Osteoblast (primary cell): ENCODE data around the gene ATP8A1. TPM values are rescaled to one million over a fixed set of nuclear protein-coding genes. Genes with fewer than 3 reads are reported as not detected.
"Not testable (repeated sequence)": the region's sequence is repeated elsewhere in the genome, so short reads cannot be mapped to it uniquely, and the experiment has no call there.

Experiments
- DNase-seq: peaks from one replicate; pipeline ENCODE4 v3.0.0; 2011; ENCODE audit warnings: low spot score, mixed read lengths; ENCODE audit not compliant: insufficient read length; ENCODE audit errors: missing footprints
- H2AFZ ChIP-seq: 2 replicates; pipeline ENCODE4 v1.6.0; 2011; ENCODE audit warnings: mild to moderate bottlenecking, low read length
- H3K27ac ChIP-seq: 2 replicates; pipeline ENCODE4 v1.5.1; 2011; ENCODE audit warnings: mild to moderate bottlenecking, low read depth, low read length, moderate library complexity
- H3K27me3 ChIP-seq: 2 replicates; pipeline ENCODE4 v1.6.0; 2012; ENCODE audit warnings: mild to moderate bottlenecking, control low read depth, inconsistent platforms, low read length, moderate library complexity; ENCODE audit not compliant: insufficient read depth
- H3K36me3 ChIP-seq: 2 replicates; pipeline ENCODE4 v1.5.1; 2011; ENCODE audit warnings: mild to moderate bottlenecking, low read length, control low read depth, moderate library complexity; ENCODE audit not compliant: insufficient read depth
- H3K4me1 ChIP-seq: 2 replicates; pipeline ENCODE4 v1.5.1; 2011; ENCODE audit warnings: mild to moderate bottlenecking, low read length, control low read depth, moderate library complexity; ENCODE audit not compliant: insufficient read depth
- H3K4me2 ChIP-seq: 2 replicates; pipeline ENCODE4 v1.6.0; 2011; ENCODE audit warnings: mild to moderate bottlenecking, low read length; ENCODE audit not compliant: insufficient read depth
- H3K4me3 ChIP-seq: fragments of 200-600 bp; sonication (generic); 3 replicates; pipeline ENCODE4 v1.5.1; 2012; ENCODE audit warnings: mild to moderate bottlenecking, low read length, inconsistent platforms; ENCODE audit not compliant: insufficient read depth
- H3K79me2 ChIP-seq: 2 replicates; pipeline ENCODE4 v1.6.0; 2012; ENCODE audit warnings: mild to moderate bottlenecking, low read length, control low read depth, inconsistent platforms; ENCODE audit not compliant: insufficient read depth
- H3K9me3 ChIP-seq: 2 replicates; pipeline ENCODE4 v1.5.1; 2011; ENCODE audit warnings: low read depth, low read length, control low read depth
- H4K20me1 ChIP-seq: 2 replicates; pipeline ENCODE4 v1.6.0; 2012; ENCODE audit warnings: mild to moderate bottlenecking, low read length, control low read depth; ENCODE audit not compliant: insufficient read depth
- total RNA-seq: library from RNA; depleted of rRNA; stranded (reverse); fragments of >200 nt; gene quantifications from 2 replicates; pipeline ENCODE4 v1.2.3, GENCODE V29; 2012
- TF ChIP-seq, protein P1 (sequence below): IDR thresholded peaks from 2 replicates; pipeline ENCODE4 v1.5.1; 2011; ENCODE audit warnings: mild to moderate bottlenecking, low read depth, low read length, moderate library complexity; ENCODE audit errors: extremely low read depth

ATP8A1 gene
- total RNA-seq, 1 donor = 2.5 TPM

- Histone ChIP-seq H3K4me2 (no peak overlapping the region), H3K79me2 (no peaks in the 10 kb centered on the region), H2AFZ (no peak overlapping the region), H3K36me3 (no peaks in the 10 kb centered on the region), H4K20me1 (no peaks in the 10 kb centered on the region), H3K27ac (no peak overlapping the region), H3K27me3 (no peaks in the 10 kb centered on the region), H3K9me3 (no peaks in the 10 kb centered on the region), H3K4me3 (no peak overlapping the region), H3K4me1 (no peaks in the 10 kb centered on the region)
- TF ChIP-seq, protein P1, sequence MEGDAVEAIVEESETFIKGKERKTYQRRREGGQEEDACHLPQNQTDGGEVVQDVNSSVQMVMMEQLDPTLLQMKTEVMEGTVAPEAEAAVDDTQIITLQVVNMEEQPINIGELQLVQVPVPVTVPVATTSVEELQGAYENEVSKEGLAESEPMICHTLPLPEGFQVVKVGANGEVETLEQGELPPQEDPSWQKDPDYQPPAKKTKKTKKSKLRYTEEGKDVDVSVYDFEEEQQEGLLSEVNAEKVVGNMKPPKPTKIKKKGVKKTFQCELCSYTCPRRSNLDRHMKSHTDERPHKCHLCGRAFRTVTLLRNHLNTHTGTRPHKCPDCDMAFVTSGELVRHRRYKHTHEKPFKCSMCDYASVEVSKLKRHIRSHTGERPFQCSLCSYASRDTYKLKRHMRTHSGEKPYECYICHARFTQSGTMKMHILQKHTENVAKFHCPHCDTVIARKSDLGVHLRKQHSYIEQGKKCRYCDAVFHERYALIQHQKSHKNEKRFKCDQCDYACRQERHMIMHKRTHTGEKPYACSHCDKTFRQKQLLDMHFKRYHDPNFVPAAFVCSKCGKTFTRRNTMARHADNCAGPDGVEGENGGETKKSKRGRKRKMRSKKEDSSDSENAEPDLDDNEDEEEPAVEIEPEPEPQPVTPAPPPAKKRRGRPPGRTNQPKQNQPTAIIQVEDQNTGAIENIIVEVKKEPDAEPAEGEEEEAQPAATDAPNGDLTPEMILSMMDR = no peak
- no peak for DNase-seq
Measured at GRCh38 chr4:42470023-42470422, 186.9 kb downstream of the ATP8A1 start.

DNA sequence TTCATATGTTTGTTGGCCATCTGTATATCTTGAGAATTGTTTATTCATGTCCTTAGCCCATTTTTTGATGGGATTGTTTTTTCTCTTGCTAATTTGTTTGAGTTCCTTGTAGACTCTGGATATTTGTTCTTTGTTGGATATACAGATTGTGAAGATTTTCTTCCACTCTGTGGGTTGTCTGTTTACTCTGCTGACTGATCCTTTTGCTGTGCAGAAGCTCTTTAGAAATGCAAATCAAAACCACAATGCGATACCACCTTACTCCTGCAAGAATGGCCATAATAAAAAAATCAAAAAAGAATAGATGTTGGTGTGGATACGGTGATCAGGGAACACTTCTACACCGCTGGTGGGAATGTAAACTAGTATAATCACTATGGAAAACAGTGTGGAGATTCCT lies 189.1 kb downstream of the ATP8A1 start:
- DNase-seq, H2AFZ ChIP-seq, H3K27me3 ChIP-seq: not testable (repeated sequence)

GRCh38 chr4:42466273-42466844 lies 190.5 kb downstream of the ATP8A1 start:
- no peak overlapping the region for H3K27ac ChIP-seq
- no peaks in the 10 kb centered on the region for H3K79me2 ChIP-seq
- no peaks in the 10 kb centered on the region for H3K9me3 ChIP-seq
- H3K4me1 ChIP-seq = no peaks in the 10 kb centered on the region
- no peaks in the 10 kb centered on the region for H3K27me3 ChIP-seq
- peak; percentile 15 for DNase-seq
- H3K36me3 ChIP-seq = no peaks in the 10 kb centered on the region
- H4K20me1 ChIP-seq = no peaks in the 10 kb centered on the region
- H3K4me3 ChIP-seq = no peak overlapping the region
- no peak overlapping the region for H2AFZ ChIP-seq
- H3K4me2 ChIP-seq = no peak overlapping the region
- TF ChIP-seq, protein P1 = no peak

More for the DNA sequence above, 189.1 kb downstream of the ATP8A1 start:
- not testable (repeated sequence) for H3K4me2 ChIP-seq, H3K36me3 ChIP-seq, H3K79me2 ChIP-seq, H3K9me3 ChIP-seq, H4K20me1 ChIP-seq, H3K27ac ChIP-seq, H3K4me1 ChIP-seq, H3K4me3 ChIP-seq

DNA sequence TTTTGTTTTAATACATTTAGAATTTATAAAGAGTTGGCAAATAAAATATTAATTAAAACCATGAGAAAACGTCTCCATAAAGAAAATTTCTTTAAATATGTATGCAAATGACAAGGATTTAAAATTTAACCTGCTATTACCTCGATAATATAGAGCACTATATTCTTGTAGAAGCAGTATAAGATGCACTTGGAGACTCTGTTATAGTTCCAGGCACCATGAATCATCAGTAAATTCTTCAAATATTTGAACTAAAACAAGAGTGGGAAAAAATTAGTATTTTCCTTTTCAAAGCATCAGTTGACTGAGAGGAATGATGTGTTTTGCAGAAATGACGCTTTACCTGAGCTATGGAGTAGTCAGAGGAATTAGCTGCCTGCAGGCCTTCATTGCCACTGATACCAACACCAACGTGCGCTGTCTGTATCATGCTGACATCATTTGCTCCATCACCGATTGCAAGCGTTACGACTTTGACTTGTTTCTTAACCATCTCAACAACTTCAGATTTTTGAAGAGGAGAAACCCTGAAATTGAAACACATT lies 192.3 kb downstream of the ATP8A1 start:
- Histone ChIP-seq H2AFZ (no peak overlapping the region), H3K27ac (no peak overlapping the region), H3K27me3 (no peaks in the 10 kb centered on the region), H3K4me2 (no peak overlapping the region), H3K4me3 (no peak overlapping the region), H3K79me2 (no peaks in the 10 kb centered on the region), H3K36me3 (no peaks in the 10 kb centered on the region), H3K4me1 (no peaks in the 10 kb centered on the region), H3K9me3 (no peaks in the 10 kb centered on the region), H4K20me1 (no peaks in the 10 kb centered on the region)
- DNase-seq = peak; percentile 47
- TF ChIP-seq, protein P1 = no peak

GRCh38 chr4:42461216-42461615 lies 195.7 kb downstream of the ATP8A1 start:
- H3K79me2 ChIP-seq, H2AFZ ChIP-seq, H3K4me1 ChIP-seq, H3K27me3 ChIP-seq, H3K4me2 ChIP-seq, H4K20me1 ChIP-seq, H3K9me3 ChIP-seq, H3K27ac ChIP-seq, DNase-seq, H3K36me3 ChIP-seq, H3K4me3 ChIP-seq: not testable (repeated sequence)
